ENCODE data around the gene OFD1.

GRCh38 chrX:13693341-13693961, 41.1 kb upstream of the OFD1 start:
- TF ChIP-seq ZNF274 (IDR thresholded peaks at IDR 0.05; ENCODE audit: low read depth, low read length) (no peak), YY1 (IDR thresholded peaks at IDR 0.05; ENCODE audit: insufficient read depth, insufficient read length) (no peak)
